PFSK-1 (cell line): ENCODE data around the gene PPRC1.

Experiments used
- POLR2AphosphoS5 ChIP-seq: IDR thresholded peaks from 2 replicates; pipeline ENCODE4 v1.6.1; 2012; ENCODE audit warnings: low read depth, mild to moderate bottlenecking, control low read depth, low read length, moderate library complexity
- SIN3A ChIP-seq: IDR thresholded peaks from 2 replicates; pipeline ENCODE4 v1.6.1; 2012; ENCODE audit warnings: mild to moderate bottlenecking, low read length, moderate library complexity, borderline replicate concordance; ENCODE audit not compliant: insufficient read depth
- TAF1 ChIP-seq: IDR thresholded peaks from 2 replicates; pipeline ENCODE4 v1.6.1; 2012; ENCODE audit warnings: low read length, control low read depth, borderline replicate concordance; ENCODE audit not compliant: insufficient read depth
- TF ChIP-seq, protein P1 (sequence below), 2 experiments: IDR thresholded peaks; 2 replicates each; pipeline versions ENCODE4 v1.6.1 to v1.8.0; 2011 to 2012; ENCODE audit warnings: low read depth in 2 of 2, low read length in 2 of 2, control low read depth in 1 of 2, inconsistent platforms in 1 of 2, mild to moderate bottlenecking in 1 of 2, moderate library complexity in 1 of 2; ENCODE audit not compliant: insufficient read depth in 1 of 2

GRCh38 chr10:102090772-102091171 lies 42.1 kb upstream of the PPRC1 start:
- TF ChIP-seq, protein P1, sequence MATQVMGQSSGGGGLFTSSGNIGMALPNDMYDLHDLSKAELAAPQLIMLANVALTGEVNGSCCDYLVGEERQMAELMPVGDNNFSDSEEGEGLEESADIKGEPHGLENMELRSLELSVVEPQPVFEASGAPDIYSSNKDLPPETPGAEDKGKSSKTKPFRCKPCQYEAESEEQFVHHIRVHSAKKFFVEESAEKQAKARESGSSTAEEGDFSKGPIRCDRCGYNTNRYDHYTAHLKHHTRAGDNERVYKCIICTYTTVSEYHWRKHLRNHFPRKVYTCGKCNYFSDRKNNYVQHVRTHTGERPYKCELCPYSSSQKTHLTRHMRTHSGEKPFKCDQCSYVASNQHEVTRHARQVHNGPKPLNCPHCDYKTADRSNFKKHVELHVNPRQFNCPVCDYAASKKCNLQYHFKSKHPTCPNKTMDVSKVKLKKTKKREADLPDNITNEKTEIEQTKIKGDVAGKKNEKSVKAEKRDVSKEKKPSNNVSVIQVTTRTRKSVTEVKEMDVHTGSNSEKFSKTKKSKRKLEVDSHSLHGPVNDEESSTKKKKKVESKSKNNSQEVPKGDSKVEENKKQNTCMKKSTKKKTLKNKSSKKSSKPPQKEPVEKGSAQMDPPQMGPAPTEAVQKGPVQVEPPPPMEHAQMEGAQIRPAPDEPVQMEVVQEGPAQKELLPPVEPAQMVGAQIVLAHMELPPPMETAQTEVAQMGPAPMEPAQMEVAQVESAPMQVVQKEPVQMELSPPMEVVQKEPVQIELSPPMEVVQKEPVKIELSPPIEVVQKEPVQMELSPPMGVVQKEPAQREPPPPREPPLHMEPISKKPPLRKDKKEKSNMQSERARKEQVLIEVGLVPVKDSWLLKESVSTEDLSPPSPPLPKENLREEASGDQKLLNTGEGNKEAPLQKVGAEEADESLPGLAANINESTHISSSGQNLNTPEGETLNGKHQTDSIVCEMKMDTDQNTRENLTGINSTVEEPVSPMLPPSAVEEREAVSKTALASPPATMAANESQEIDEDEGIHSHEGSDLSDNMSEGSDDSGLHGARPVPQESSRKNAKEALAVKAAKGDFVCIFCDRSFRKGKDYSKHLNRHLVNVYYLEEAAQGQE (IDR thresholded peaks at IDR 0.05; ENCODE audit: insufficient read depth in 1 of 2, low read depth in 2 of 2, low read length in 2 of 2) = no peak
- no peak for TF ChIP-seq SIN3A
- no peak for TF ChIP-seq POLR2AphosphoS5
- no peak for TF ChIP-seq TAF1
